Central memory CD8-positive, alpha-beta T cell (primary cell): ENCODE results near the gene MMD2.

Experiments
- ATAC-seq: fragments of 150-1000 bp; cut with Tn5 transposase; replicated peaks from 2 replicates; pipeline ENCODE4 v1.10.0; 2022; ENCODE audit warnings: mild to moderate bottlenecking, moderate FRiP score, moderate number of reproducible peaks; ENCODE audit not compliant: poor library complexity, severe bottlenecking; ENCODE audit errors: extremely low read depth
- DNase-seq, 2 donors: peaks; one replicate each; pipeline ENCODE4 v3.0.0; 2021; ENCODE audit warnings: low spot score in 2 of 2
- H3K27ac Mint-ChIP-seq: one replicate; pipeline ENCODE4 v1.8.0; 2022; ENCODE audit warnings: low read depth, mild to moderate bottlenecking, moderate library complexity, mixed read lengths
- H3K27me3 Mint-ChIP-seq: one replicate; pipeline ENCODE4 v1.8.0; 2022; ENCODE audit warnings: mixed read lengths
- H3K36me3 Mint-ChIP-seq: one replicate; pipeline ENCODE4 v1.8.0; 2022; ENCODE audit warnings: mild to moderate bottlenecking, moderate library complexity, mixed read lengths; ENCODE audit not compliant: insufficient read depth
- H3K4me1 Mint-ChIP-seq: one replicate; pipeline ENCODE4 v1.8.0; 2022; ENCODE audit warnings: mixed read lengths
- H3K4me3 Mint-ChIP-seq: one replicate; pipeline ENCODE4 v1.8.0; 2022; ENCODE audit warnings: mild to moderate bottlenecking, moderate library complexity, mixed read lengths
- H3K9me3 Mint-ChIP-seq: one replicate; pipeline ENCODE4 v1.8.0; 2022; ENCODE audit warnings: mixed read lengths

The MMD2 gene

GRCh38 chr7:4884164-4884563 lies 74.8 kb downstream of the MMD2 start:
- peaks cover 10% of the 10 kb centered on the region for H3K4me1 Mint-ChIP-seq
- peaks cover 38% of the 10 kb centered on the region for H3K27me3 Mint-ChIP-seq
- H3K36me3 Mint-ChIP-seq: peaks cover 3% of the 10 kb centered on the region
- DNase-seq (no peak), ATAC-seq (no peak)
- H3K27ac Mint-ChIP-seq: no peak overlapping the region
- H3K9me3 Mint-ChIP-seq: no peaks in the 10 kb centered on the region
- peak overlapping the region; percentile 25 for H3K4me3 Mint-ChIP-seq

GRCh38 chr7:4883372-4884144 lies 75.4 kb downstream of the MMD2 start, which contains the start of gene RADIL:
RADIL (minus strand) TSS chr7:4883716; CDS start chr7:4878139, 5,577 bp downstream.
- H3K36me3 Mint-ChIP-seq: peaks cover 3% of the 10 kb centered on the region
- H3K4me3 Mint-ChIP-seq: peak within 1 kb of the TSS; percentile 57
- peaks cover 32% of the 10 kb centered on the region for H3K27me3 Mint-ChIP-seq
- no peak within 1 kb of the TSS for H3K27ac Mint-ChIP-seq
- DNase-seq (peak; percentile 74 to 77), ATAC-seq (peak; percentile 80)
- H3K9me3 Mint-ChIP-seq: no peaks in the 10 kb centered on the region
- H3K4me1 Mint-ChIP-seq: peaks cover 10% of the 10 kb centered on the region

- Mint-ChIP-seq H3K4me3 (peak overlapping the region; percentile 57), H3K27me3 (peaks cover 36% of the 10 kb centered on the region), H3K4me1 (peaks cover 10% of the 10 kb centered on the region), H3K36me3 (peaks cover 3% of the 10 kb centered on the region), H3K27ac (no peak overlapping the region), H3K9me3 (no peaks in the 10 kb centered on the region)
- DNase-seq (no peak), ATAC-seq (no peak)
These were observed 76.0 kb downstream of the MMD2 start for GRCh38 chr7:4883033-4883371.

GRCh38 chr7:4882169-4883032 lies 76.6 kb downstream of the MMD2 start:
- Mint-ChIP-seq H3K27me3 (peaks cover 36% of the 10 kb centered on the region), H3K4me3 (peak overlapping the region; percentile 57), H3K9me3 (no peaks in the 10 kb centered on the region), H3K27ac (no peak overlapping the region), H3K4me1 (peaks cover 10% of the 10 kb centered on the region), H3K36me3 (peaks cover 3% of the 10 kb centered on the region)
- ATAC-seq (no peak), DNase-seq (no peak)

- no peak overlapping the region for H3K4me3 Mint-ChIP-seq
- DNase-seq (no peak), ATAC-seq (no peak)
- H3K27ac Mint-ChIP-seq: no peak overlapping the region
- H3K36me3 Mint-ChIP-seq: peaks cover 3% of the 10 kb centered on the region
- peaks cover 10% of the 10 kb centered on the region for H3K4me1 Mint-ChIP-seq
- peaks cover 30% of the 10 kb centered on the region for H3K27me3 Mint-ChIP-seq
- no peaks in the 10 kb centered on the region for H3K9me3 Mint-ChIP-seq
These were observed 78.8 kb downstream of the MMD2 start for GRCh38 chr7:4880218-4880617.

- Mint-ChIP-seq H3K4me3 (no peak overlapping the region), H3K9me3 (no peaks in the 10 kb centered on the region), H3K36me3 (peaks cover under 1% of the 10 kb centered on the region), H3K27me3 (peaks cover 30% of the 10 kb centered on the region), H3K4me1 (peaks cover 10% of the 10 kb centered on the region), H3K27ac (no peak overlapping the region)
- no peak for DNase-seq
- ATAC-seq: no peak
These were observed 79.4 kb downstream of the MMD2 start for GRCh38 chr7:4879396-4880081.

GRCh38 chr7:4878336-4879335 lies 80.4 kb downstream of the MMD2 start:
- H3K36me3 Mint-ChIP-seq: no peaks in the 10 kb centered on the region
- peaks cover 30% of the 10 kb centered on the region for H3K27me3 Mint-ChIP-seq
- no peak overlapping the region for H3K27ac Mint-ChIP-seq
- DNase-seq (no peak), ATAC-seq (no peak)
- no peak overlapping the region for H3K4me3 Mint-ChIP-seq
- H3K9me3 Mint-ChIP-seq: no peaks in the 10 kb centered on the region
- peaks cover 10% of the 10 kb centered on the region for H3K4me1 Mint-ChIP-seq

GRCh38 chr7:4876586-4876985 lies 82.4 kb downstream of the MMD2 start:
- H3K27me3 Mint-ChIP-seq: peaks cover 39% of the 10 kb centered on the region
- no peak overlapping the region for H3K27ac Mint-ChIP-seq
- no peaks in the 10 kb centered on the region for H3K4me1 Mint-ChIP-seq
- no peaks in the 10 kb centered on the region for H3K36me3 Mint-ChIP-seq
- H3K4me3 Mint-ChIP-seq: no peak overlapping the region
- ATAC-seq (no peak), DNase-seq (no peak)
- H3K9me3 Mint-ChIP-seq: no peaks in the 10 kb centered on the region

GRCh38 chr7:4875391-4875790 lies 83.6 kb downstream of the MMD2 start:
- Mint-ChIP-seq H3K36me3 (no peaks in the 10 kb centered on the region), H3K4me1 (peaks cover 5% of the 10 kb centered on the region), H3K9me3 (no peaks in the 10 kb centered on the region), H3K27me3 (peaks cover 46% of the 10 kb centered on the region), H3K27ac (no peak overlapping the region), H3K4me3 (no peak overlapping the region)
- DNase-seq (no peak), ATAC-seq (no peak)

- H3K27me3 Mint-ChIP-seq: peaks cover 54% of the 10 kb centered on the region
- H3K4me3 Mint-ChIP-seq: no peak overlapping the region
- H3K27ac Mint-ChIP-seq: no peak overlapping the region
- ATAC-seq (no peak), DNase-seq (no peak)
- H3K4me1 Mint-ChIP-seq: peaks cover 5% of the 10 kb centered on the region
- H3K36me3 Mint-ChIP-seq: no peaks in the 10 kb centered on the region
- H3K9me3 Mint-ChIP-seq: no peaks in the 10 kb centered on the region
These were observed 85.7 kb downstream of the MMD2 start for GRCh38 chr7:4873071-4873944.
